ENCODE data around the gene CGB5. TPM values are rescaled to one million over a fixed set of nuclear protein-coding genes. Genes with fewer than 3 reads are reported as not detected.

CGB5 gene
- total RNA-seq, 4 donors from 2014 or later, result not detected

- H3K27ac ChIP-seq, result no peak overlapping the region
- DNase-seq, result no peak
- peaks cover 0 to 5% (median 0%) of the 10 kb centered on the region in 4 donors for H3K4me1 ChIP-seq
- TF ChIP-seq, protein P1, sequence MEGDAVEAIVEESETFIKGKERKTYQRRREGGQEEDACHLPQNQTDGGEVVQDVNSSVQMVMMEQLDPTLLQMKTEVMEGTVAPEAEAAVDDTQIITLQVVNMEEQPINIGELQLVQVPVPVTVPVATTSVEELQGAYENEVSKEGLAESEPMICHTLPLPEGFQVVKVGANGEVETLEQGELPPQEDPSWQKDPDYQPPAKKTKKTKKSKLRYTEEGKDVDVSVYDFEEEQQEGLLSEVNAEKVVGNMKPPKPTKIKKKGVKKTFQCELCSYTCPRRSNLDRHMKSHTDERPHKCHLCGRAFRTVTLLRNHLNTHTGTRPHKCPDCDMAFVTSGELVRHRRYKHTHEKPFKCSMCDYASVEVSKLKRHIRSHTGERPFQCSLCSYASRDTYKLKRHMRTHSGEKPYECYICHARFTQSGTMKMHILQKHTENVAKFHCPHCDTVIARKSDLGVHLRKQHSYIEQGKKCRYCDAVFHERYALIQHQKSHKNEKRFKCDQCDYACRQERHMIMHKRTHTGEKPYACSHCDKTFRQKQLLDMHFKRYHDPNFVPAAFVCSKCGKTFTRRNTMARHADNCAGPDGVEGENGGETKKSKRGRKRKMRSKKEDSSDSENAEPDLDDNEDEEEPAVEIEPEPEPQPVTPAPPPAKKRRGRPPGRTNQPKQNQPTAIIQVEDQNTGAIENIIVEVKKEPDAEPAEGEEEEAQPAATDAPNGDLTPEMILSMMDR (IDR thresholded peaks at IDR 0.05), result no peak
- no peak for TF ChIP-seq POLR2A (IDR thresholded peaks at IDR 0.05)
- H3K9me3 ChIP-seq, result no peaks in the 10 kb centered on the region
- no peaks in the 10 kb centered on the region for H3K27me3 ChIP-seq
- H3K4me3 ChIP-seq, result no peak overlapping the region
- H3K36me3 ChIP-seq, result no peaks in the 10 kb centered on the region
Measured at GRCh38 chr19:49080392-49080791, 36.7 kb downstream of the CGB5 start.

DNA sequence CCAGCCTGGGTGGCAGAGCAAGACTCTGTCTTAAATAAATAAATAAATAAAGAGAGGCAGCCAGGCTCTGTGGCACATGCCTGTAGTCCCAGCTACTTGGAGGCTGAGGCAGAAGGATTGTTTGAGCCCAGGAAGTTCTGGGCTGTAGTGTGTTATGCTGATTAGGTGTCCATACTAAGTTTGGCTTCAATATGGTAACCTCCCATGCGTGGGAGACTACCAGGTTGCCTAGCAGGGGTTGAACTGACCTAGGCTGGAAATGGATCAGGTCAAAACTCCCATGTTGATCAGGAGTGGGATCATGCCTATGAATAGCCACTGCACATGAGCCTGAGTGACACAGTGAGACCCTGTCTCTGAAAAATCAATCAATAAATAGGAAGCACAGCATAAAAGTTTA, 37.6 kb downstream of the CGB5 start:
- Histone ChIP-seq H3K4me3 (no peak overlapping the region), H3K27ac (no peak overlapping the region), H3K36me3 (no peaks in the 10 kb centered on the region), H3K4me1 (peaks cover 0 to 9% (median 1%) of the 10 kb centered on the region in 4 donors), H3K9me3 (no peaks in the 10 kb centered on the region), H3K27me3 (no peaks in the 10 kb centered on the region)
- no peak for DNase-seq
- TF ChIP-seq, protein P1 (IDR thresholded peaks at IDR 0.05), result no peak

GRCh38 chr19:49084206-49085019, 40.8 kb downstream of the CGB5 start:
- Histone ChIP-seq H3K4me1 (peaks cover 0 to 29% (median 5%) of the 10 kb centered on the region in 4 donors), H3K27ac (peak overlapping the region; percentile 82 to 94 (median 90)), H3K36me3 (peaks cover 0 to 5% (median 0%) of the 10 kb centered on the region in 3 donors), H3K9me3 (no peaks in the 10 kb centered on the region), H3K27me3 (no peaks in the 10 kb centered on the region), H3K4me3 (peak overlapping the region; percentile 82 to 96 (median 91))
- TF ChIP-seq, protein P1 (IDR thresholded peaks at IDR 0.05), result no peak
- no peak for TF ChIP-seq POLR2A (IDR thresholded peaks at IDR 0.05)
- peak in 1 of 3 donors; percentile 59 for DNase-seq

DNA sequence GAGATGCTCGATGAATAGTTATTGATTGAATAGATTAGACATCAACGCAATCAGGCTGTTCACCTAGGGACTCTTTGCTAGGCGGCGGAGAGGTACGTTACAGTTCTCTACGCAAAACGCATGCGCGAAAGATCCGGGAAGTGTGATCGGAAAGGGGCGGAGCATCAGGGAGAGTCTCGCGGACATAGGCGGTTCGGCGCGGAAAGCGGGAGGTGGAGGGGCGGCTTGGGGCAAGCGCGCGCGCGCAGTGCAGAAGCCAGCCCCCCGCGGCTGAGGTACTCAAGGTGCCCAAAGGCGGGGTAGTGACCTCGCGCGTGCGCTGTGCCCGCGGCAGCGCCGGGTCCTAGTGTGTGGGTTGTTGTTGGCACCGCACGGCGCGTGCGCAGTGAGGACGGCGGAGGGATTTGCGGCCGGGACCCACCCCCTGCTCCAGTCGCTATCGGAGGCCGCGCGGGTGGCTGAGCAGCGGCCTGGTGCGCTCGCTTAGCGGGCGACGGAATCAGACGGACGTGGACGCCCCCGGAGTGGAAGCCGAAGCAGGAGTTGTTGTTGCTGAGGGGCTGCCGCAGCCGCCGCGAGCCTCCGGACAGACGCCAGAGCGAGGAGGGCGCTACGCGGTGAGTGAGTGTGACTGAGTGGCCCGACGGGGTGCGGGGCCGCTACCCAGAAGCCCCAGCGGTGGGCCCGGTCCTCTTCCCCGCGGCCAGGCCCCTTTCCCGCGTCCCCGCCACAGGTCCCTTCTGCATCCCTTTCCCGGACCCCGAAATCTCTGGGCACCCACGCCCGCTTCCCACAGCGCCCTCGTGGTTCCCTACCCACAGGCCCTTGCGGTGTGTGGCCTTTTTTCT, 41.6 kb downstream of the CGB5 start, which contains the start of gene SNRNP70:
Gene SNRNP70, plus strand, starts transcription at position 432 of the 848 bp plus-strand sequence. CDS start 964 bp downstream, outside the sequence.
- TF ChIP-seq, protein P1 (IDR thresholded peaks at IDR 0.05), result peak in 1 of 6 experiments; percentile 3
- TF ChIP-seq POLR2A (IDR thresholded peaks at IDR 0.05), result peak; percentile 79 to 88
- H3K4me1 ChIP-seq, result peaks cover 0 to 29% (median 5%) of the 10 kb centered on the region in 4 donors
- no peaks in the 10 kb centered on the region for H3K27me3 ChIP-seq
- H3K9me3 ChIP-seq, result no peaks in the 10 kb centered on the region
- peak; percentile 97 to 100 (median 99) for DNase-seq
- H3K4me3 ChIP-seq, result peak within 1 kb of the TSS; percentile 82 to 96 (median 91)
- peak within 1 kb of the TSS; percentile 82 to 94 (median 90) for H3K27ac ChIP-seq
- peaks cover 0 to 11% (median 0%) of the 10 kb centered on the region in 3 donors for H3K36me3 ChIP-seq

DNA sequence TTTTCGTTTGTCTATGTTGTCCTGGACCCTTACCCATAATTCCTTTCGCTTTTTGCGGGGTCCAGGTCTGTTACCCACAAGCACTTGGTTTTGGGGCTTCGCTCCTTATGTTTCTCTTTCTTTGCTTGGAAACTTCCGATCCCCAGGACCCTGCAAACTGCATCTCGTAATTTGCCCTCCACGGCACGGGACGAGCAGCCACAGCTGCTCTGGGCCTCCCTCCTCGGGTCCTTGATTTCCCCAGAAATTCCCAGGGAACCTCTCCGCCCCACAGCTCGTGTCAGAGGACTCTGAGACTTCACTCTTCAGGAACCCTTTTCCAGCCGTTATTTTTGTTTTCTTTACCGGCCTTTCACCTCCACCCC, 42.2 kb downstream of the CGB5 start:
- DNase-seq, result no peak
- peak overlapping the region in 3 of 4 donors; percentile 82 to 94 (median 88) for H3K27ac ChIP-seq
- TF ChIP-seq, protein P1 (IDR thresholded peaks at IDR 0.05), result no peak
- no peak for TF ChIP-seq POLR2A (IDR thresholded peaks at IDR 0.05)
- no peaks in the 10 kb centered on the region for H3K9me3 ChIP-seq
- H3K36me3 ChIP-seq, result peaks cover 0 to 17% (median 0%) of the 10 kb centered on the region in 3 donors
- H3K4me3 ChIP-seq, result peak overlapping the region; percentile 82 to 96 (median 91)
- H3K4me1 ChIP-seq, result peaks cover 0 to 29% (median 5%) of the 10 kb centered on the region in 4 donors
- H3K27me3 ChIP-seq, result no peaks in the 10 kb centered on the region

Data from Peyer's patch (tissue), 4 donors.